ENCODE data around the gene GNB1.
"Not testable (repeated sequence)": the region's sequence is repeated elsewhere in the genome, so short reads cannot be mapped to it uniquely, and the experiment has no call there.

Gene GNB1

DNA sequence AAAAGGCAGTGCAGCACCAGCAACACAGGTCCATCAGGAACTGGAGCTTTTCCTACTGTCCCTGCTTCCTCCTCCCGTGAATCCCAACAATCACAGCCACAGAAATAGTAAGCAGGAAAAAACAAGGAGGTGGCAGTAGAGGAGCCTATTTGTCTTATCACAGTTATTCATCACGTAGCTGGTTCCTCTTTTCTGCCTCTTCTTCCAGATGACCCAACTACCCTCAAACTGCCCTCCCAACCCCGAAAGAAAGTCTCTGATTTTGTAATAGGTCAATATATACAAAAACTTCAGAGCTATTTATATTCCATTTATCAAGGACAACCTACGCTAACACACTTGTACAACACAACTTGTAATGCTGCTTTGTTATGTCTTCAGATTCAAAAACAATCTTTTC lies 21.4 kb downstream of the GNB1 start:
- no peak for ATAC-seq (ENCODE audit: insufficient read depth, low read depth)
- H4K20me1 ChIP-seq (ENCODE audit: insufficient read depth, low read length) = peaks cover 92% of the 10 kb centered on the region
- H2AFZ ChIP-seq (ENCODE audit: low read depth, low read length) = no peak overlapping the region
- no peak overlapping the region for H3K27ac ChIP-seq (ENCODE audit: low read length)
- H3K79me2 ChIP-seq (ENCODE audit: insufficient read depth, low read length) = peaks cover 99% of the 10 kb centered on the region
- no peak overlapping the region for H3K4me2 ChIP-seq (ENCODE audit: insufficient read depth, low read length)
- H3K9me3 ChIP-seq (ENCODE audit: insufficient read depth, low read length, severe bottlenecking) = no peaks in the 10 kb centered on the region
- no peaks in the 10 kb centered on the region for H3K4me1 ChIP-seq (ENCODE audit: insufficient read depth, low read length)
- no peak overlapping the region for H3K4me3 ChIP-seq (ENCODE audit: low read depth in 1 of 2, low read length in 2 of 2)
- no peaks in the 10 kb centered on the region for H3K27me3 ChIP-seq (ENCODE audit: insufficient read depth, low read length, poor library complexity)
- DNase-seq = no peak
- no peak for TF ChIP-seq EZH2 (IDR thresholded peaks at IDR 0.05; ENCODE audit: borderline replicate concordance, low read depth, low read length, severe bottlenecking)
- TF ChIP-seq, protein P1, sequence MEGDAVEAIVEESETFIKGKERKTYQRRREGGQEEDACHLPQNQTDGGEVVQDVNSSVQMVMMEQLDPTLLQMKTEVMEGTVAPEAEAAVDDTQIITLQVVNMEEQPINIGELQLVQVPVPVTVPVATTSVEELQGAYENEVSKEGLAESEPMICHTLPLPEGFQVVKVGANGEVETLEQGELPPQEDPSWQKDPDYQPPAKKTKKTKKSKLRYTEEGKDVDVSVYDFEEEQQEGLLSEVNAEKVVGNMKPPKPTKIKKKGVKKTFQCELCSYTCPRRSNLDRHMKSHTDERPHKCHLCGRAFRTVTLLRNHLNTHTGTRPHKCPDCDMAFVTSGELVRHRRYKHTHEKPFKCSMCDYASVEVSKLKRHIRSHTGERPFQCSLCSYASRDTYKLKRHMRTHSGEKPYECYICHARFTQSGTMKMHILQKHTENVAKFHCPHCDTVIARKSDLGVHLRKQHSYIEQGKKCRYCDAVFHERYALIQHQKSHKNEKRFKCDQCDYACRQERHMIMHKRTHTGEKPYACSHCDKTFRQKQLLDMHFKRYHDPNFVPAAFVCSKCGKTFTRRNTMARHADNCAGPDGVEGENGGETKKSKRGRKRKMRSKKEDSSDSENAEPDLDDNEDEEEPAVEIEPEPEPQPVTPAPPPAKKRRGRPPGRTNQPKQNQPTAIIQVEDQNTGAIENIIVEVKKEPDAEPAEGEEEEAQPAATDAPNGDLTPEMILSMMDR (IDR thresholded peaks at IDR 0.05; ENCODE audit: borderline replicate concordance, extremely low read depth, low read length, poor library complexity, severe bottlenecking) = no peak
- H3K36me3 ChIP-seq (ENCODE audit: insufficient read depth, low read length) = peaks cover 46% of the 10 kb centered on the region
- no peak overlapping the region for H3K9ac ChIP-seq (ENCODE audit: low read depth, low read length)

DNA sequence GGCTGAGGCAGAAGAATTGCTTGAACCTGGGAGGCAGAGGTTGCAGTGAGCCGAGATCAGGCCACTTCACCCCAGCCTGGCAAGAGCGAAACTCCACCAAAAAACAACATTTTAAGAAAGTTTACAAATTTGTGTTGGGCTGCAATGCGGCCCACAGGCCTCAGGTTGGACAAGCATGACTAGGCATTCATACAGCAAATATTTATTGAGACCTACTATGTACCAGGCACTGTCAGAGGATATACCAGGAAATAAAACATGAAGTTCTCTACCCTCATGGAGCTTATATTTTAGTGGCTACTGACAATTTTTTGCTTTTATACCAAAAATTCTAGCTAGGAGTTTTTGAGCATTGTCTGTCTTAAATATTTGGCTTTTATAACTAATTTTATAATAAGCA lies 23.7 kb downstream of the GNB1 start:
- DNase-seq (no peak), ATAC-seq (ENCODE audit: insufficient read depth, low read depth) (no peak)
- TF ChIP-seq EZH2 (IDR thresholded peaks at IDR 0.05; ENCODE audit: borderline replicate concordance, low read depth, low read length, severe bottlenecking) = no peak
- TF ChIP-seq, protein P1 (IDR thresholded peaks at IDR 0.05; ENCODE audit: borderline replicate concordance, extremely low read depth, low read length, poor library complexity, severe bottlenecking) = no peak
- H3K27me3 ChIP-seq (ENCODE audit: insufficient read depth, low read length, poor library complexity) = no peaks in the 10 kb centered on the region
- H3K36me3 ChIP-seq (ENCODE audit: insufficient read depth, low read length) = peaks cover 36% of the 10 kb centered on the region
- peaks cover 99% of the 10 kb centered on the region for H3K79me2 ChIP-seq (ENCODE audit: insufficient read depth, low read length)
- H3K4me3 ChIP-seq (ENCODE audit: low read depth in 1 of 2, low read length in 2 of 2) = no peak overlapping the region
- no peaks in the 10 kb centered on the region for H3K4me1 ChIP-seq (ENCODE audit: insufficient read depth, low read length)
- H2AFZ ChIP-seq (ENCODE audit: low read depth, low read length) = no peak overlapping the region
- no peak overlapping the region for H3K4me2 ChIP-seq (ENCODE audit: insufficient read depth, low read length)
- no peak overlapping the region for H3K27ac ChIP-seq (ENCODE audit: low read length)
- H4K20me1 ChIP-seq (ENCODE audit: insufficient read depth, low read length) = peaks cover 92% of the 10 kb centered on the region
- H3K9me3 ChIP-seq (ENCODE audit: insufficient read depth, low read length, severe bottlenecking) = no peaks in the 10 kb centered on the region
- H3K9ac ChIP-seq (ENCODE audit: low read depth, low read length) = no peak overlapping the region

DNA sequence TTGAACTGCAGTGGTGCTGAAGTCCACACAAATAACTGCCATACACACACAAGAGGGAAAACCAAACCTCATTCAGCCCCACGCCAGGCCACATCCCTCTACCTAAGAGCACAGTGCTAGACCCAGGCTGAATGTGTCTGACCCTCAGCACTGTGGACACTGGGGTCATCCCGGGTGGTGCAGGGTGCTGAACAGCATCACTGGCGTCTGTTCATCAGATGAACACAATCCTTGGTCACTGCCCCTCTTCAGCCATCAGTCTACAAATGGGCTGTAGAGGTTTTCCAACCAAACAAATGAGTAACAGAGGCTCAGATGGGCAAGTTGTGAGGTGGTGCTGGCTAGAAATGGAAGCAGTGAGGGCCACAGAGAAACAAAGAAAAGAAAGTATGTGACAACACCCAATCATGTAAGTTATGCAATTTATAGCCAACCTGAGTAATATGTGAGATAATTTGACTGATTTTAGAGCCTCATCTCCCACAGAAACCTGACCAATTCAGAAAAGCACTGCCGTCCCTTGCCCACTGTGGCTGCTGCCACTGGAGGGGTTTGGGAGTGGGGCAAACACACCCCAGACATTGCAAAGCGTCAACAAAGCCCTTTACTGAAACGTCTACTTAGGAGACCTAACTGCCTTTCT lies 27.9 kb downstream of the GNB1 start:
- Histone ChIP-seq H3K9me3 (ENCODE audit: insufficient read depth, low read length, severe bottlenecking) (no peaks in the 10 kb centered on the region), H3K27me3 (ENCODE audit: insufficient read depth, low read length, poor library complexity) (no peaks in the 10 kb centered on the region), H3K79me2 (ENCODE audit: insufficient read depth, low read length) (peaks cover 100% of the 10 kb centered on the region), H3K9ac (ENCODE audit: low read depth, low read length) (no peak overlapping the region), H3K4me2 (ENCODE audit: insufficient read depth, low read length) (no peak overlapping the region), H3K36me3 (ENCODE audit: insufficient read depth, low read length) (peaks cover 20% of the 10 kb centered on the region), H3K4me1 (ENCODE audit: insufficient read depth, low read length) (no peaks in the 10 kb centered on the region), H2AFZ (ENCODE audit: low read depth, low read length) (no peak overlapping the region), H3K27ac (ENCODE audit: low read length) (no peak overlapping the region), H3K4me3 (ENCODE audit: low read depth in 1 of 2, low read length in 2 of 2) (no peak overlapping the region), H4K20me1 (ENCODE audit: insufficient read depth, low read length) (peaks cover 98% of the 10 kb centered on the region)
- ATAC-seq (ENCODE audit: insufficient read depth, low read depth) (no peak), DNase-seq (no peak)
- TF ChIP-seq, protein P1 (IDR thresholded peaks at IDR 0.05; ENCODE audit: borderline replicate concordance, extremely low read depth, low read length, poor library complexity, severe bottlenecking) = no peak
- TF ChIP-seq EZH2 (IDR thresholded peaks at IDR 0.05; ENCODE audit: borderline replicate concordance, low read depth, low read length, severe bottlenecking) = no peak

DNA sequence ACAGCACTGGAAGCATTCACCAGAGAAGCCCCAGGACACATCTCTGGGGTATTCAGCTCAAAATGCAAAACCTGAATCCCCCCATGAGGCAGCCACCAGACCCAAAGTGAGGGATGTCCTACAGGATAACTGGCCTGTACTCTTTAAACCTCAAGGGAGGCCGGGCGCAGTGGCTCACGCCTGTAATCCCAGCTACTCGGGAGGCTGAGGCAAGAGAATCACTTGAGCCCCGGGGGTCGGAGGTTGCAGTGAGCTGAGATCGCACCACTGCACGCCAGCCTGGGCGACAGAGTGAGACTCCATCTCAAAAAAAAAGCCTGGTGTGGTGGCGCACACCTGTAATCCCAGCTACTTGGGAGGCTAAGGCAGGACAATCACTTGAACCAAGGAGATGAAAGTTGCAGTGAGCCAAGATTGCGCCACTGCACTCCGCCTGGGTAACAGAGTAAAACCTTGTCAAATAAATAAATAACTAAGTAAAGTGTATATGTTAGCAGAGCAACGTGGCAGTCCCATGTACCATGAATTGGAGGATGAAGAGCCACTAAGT lies 29.1 kb downstream of the GNB1 start:
- DNase-seq; H3K9me3 ChIP-seq (ENCODE audit: insufficient read depth, low read length, severe bottlenecking); H3K4me3 ChIP-seq (ENCODE audit: low read depth in 1 of 2, low read length in 2 of 2); H3K27ac ChIP-seq (ENCODE audit: low read length); H3K27me3 ChIP-seq (ENCODE audit: insufficient read depth, low read length, poor library complexity); H3K4me2 ChIP-seq (ENCODE audit: insufficient read depth, low read length); H3K4me1 ChIP-seq (ENCODE audit: insufficient read depth, low read length); H3K9ac ChIP-seq (ENCODE audit: low read depth, low read length); H2AFZ ChIP-seq (ENCODE audit: low read depth, low read length); ATAC-seq (ENCODE audit: insufficient read depth, low read depth): not testable (repeated sequence)
- peaks cover 98% of the 10 kb centered on the region for H4K20me1 ChIP-seq (ENCODE audit: insufficient read depth, low read length)
- H3K79me2 ChIP-seq (ENCODE audit: insufficient read depth, low read length) = peaks cover 100% of the 10 kb centered on the region
- H3K36me3 ChIP-seq (ENCODE audit: insufficient read depth, low read length) = peaks cover 26% of the 10 kb centered on the region

Measured in DND-41 (cell line).